IMR-90 (cell line): Measurements from ENCODE around the gene SH3BGRL. TPM values are rescaled to one million over a fixed set of nuclear protein-coding genes. Genes with fewer than 3 reads are reported as not detected.

Experiments
- polyA plus RNA-seq, 3 experiments: library from polyadenylated mRNA; depleted of rRNA; stranded (reverse); fragments of >200 nt; gene quantifications; 2 replicates each; pipeline ENCODE4 v1.2.3, GENCODE V29; 2012; ENCODE audit warnings: low replicate concordance in 1 of 3
- total RNA-seq: library from RNA; depleted of rRNA; stranded (reverse); fragments of >200 nt; gene quantifications from 2 replicates; pipeline ENCODE4 v1.2.3, GENCODE V29; 2012; rRNA removed

Gene SH3BGRL
- total and polyA plus RNA-seq, 2 of the 4 experiments (the other 2 are of a cell fraction), result 50.7 to 110 TPM

Other genes starting within 250 kb of the SH3BGRL start
- gene HMGN5, start 189 bp upstream of the SH3BGRL start, total RNA-seq, result 0.72 and 0.83 TPM in 2 replicates
- gene HMGN5, start 189 bp upstream of the SH3BGRL start, polyA plus RNA-seq (2012; rRNA removed), result 3.4 TPM in 2 replicates